PC-9 (cell line): Measurements from ENCODE around the gene SH3BGR. TPM values are rescaled to one million over a fixed set of nuclear protein-coding genes. Genes with fewer than 3 reads are reported as not detected.

Experiments
- BruUV-seq: library from RNA; stranded (reverse); fragments of 400-500 nt; replicated peaks from 2 replicates; lab custom pipeline; 2021; lab: Mats Ljungman, UMichigan
- CTCF ChIA-PET: fragments of 300-600 bp; sonication (Branson Sonifier 250); formaldehyde crosslinking; loops from one replicate; lab custom pipeline; 2022; ENCODE audit warnings: antibody characterized with exemption; lab: Charles Lee
- POLR2A ChIA-PET: fragments of 300-600 bp; sonication (Branson Sonifier 250); formaldehyde crosslinking; loops from one replicate; lab custom pipeline; 2022; ENCODE audit warnings: antibody characterized with exemption; ENCODE audit not compliant: unreplicated experiment; lab: Charles Lee
- DNase-seq, 2 experiments: peaks; one replicate each; pipeline versions ENCODE4 v3.0.0 to v3.0.0-alpha.2; 2015 to 2022; ENCODE audit warnings: mixed read lengths in 1 of 2
- H2AFZ ChIP-seq: fragments of 200-600 bp; sonication (generic); 2 replicates; pipeline ENCODE4 v1.8.1; 2017; ENCODE audit warnings: antibody characterized with exemption
- H3F3A ChIP-seq: fragments of 200-600 bp; sonication (generic); 2 replicates; pipeline ENCODE4 v1.8.1; 2017; ENCODE audit warnings: antibody characterized with exemption, mild to moderate bottlenecking, low read depth; ENCODE audit not compliant: insufficient read depth
- H3K27ac ChIP-seq: fragments of 200-600 bp; sonication (generic); 2 replicates; pipeline ENCODE4 v1.6.1; 2016; ENCODE audit warnings: mixed run types
- H3K27me3 ChIP-seq: fragments of 200-600 bp; sonication (generic); 2 replicates; pipeline ENCODE4 v1.6.1; 2016; ENCODE audit warnings: low read depth, mixed run types; ENCODE audit not compliant: insufficient read depth
- H3K36me3 ChIP-seq: fragments of 200-600 bp; sonication (generic); 2 replicates; pipeline ENCODE4 v1.6.1; 2016; ENCODE audit warnings: low read depth, mixed run types
- H3K4me1 ChIP-seq: fragments of 200-600 bp; sonication (generic); replicated peaks from 2 replicates; pipeline ENCODE4 v1.6.1; 2016; ENCODE audit warnings: mixed run types; ENCODE audit not compliant: insufficient read depth
- H3K4me2 ChIP-seq: fragments of 200-600 bp; sonication (generic); 2 replicates; pipeline ENCODE4 v1.6.1; 2017; ENCODE audit warnings: mixed run types
- H3K4me3 ChIP-seq: fragments of 200-600 bp; sonication (generic); 2 replicates; pipeline ENCODE4 v1.6.1; 2016; ENCODE audit warnings: mixed run types
- H3K79me2 ChIP-seq: fragments of 200-600 bp; sonication (generic); 2 replicates; pipeline ENCODE4 v1.6.1; 2017; ENCODE audit warnings: low read depth, mixed run types
- H3K9me2 ChIP-seq: fragments of 200-600 bp; sonication (generic); 2 replicates; pipeline ENCODE4 v1.8.1; 2017; ENCODE audit warnings: mild to moderate bottlenecking; ENCODE audit not compliant: insufficient read depth
- H3K9me3 ChIP-seq: fragments of 200-600 bp; sonication (generic); 2 replicates; pipeline ENCODE4 v1.8.1; 2016; ENCODE audit warnings: low read depth; ENCODE audit not compliant: insufficient read depth
- H4K20me1 ChIP-seq: fragments of 200-600 bp; sonication (generic); 2 replicates; pipeline ENCODE4 v1.8.1; 2017; ENCODE audit not compliant: insufficient read depth
- CTCF ChIP-seq: fragments of 200-600 bp; sonication (generic); conservative IDR thresholded peaks from 2 replicates; pipeline ENCODE4 v1.6.1; 2017; ENCODE audit warnings: mixed run types, antibody characterized with exemption, mild to moderate bottlenecking, moderate library complexity
- EZH2 ChIP-seq: fragments of 200-600 bp; sonication (generic); IDR thresholded peaks from 2 replicates; pipeline ENCODE4 v1.8.0; 2017; ENCODE audit warnings: antibody characterized with exemption, low read depth
- intact Hi-C: fragments of 100-400 bp; cut with micrococcal nuclease; formaldehyde crosslinking; loops from one replicate; pipeline ENCODE4 v1.10.0; 2022; ENCODE audit not compliant: unreplicated experiment
- total RNA-seq: library from RNA; stranded (reverse); gene quantifications from 2 replicates; pipeline ENCODE4 v1.2.3, GENCODE V29; 2021

The SH3BGR gene
- total RNA-seq, 1 experiment from 2014 or later = 4.5 TPM

- Histone ChIP-seq H3K4me2 (no peak overlapping the region), H3K36me3 (no peaks in the 10 kb centered on the region), H3K79me2 (no peaks in the 10 kb centered on the region), H4K20me1 (no peaks in the 10 kb centered on the region), H3K4me3 (no peak overlapping the region), H3K4me1 (no peaks in the 10 kb centered on the region), H3F3A (no peaks in the 10 kb centered on the region), H3K27ac (no peak overlapping the region), H3K9me2 (no peaks in the 10 kb centered on the region), H3K27me3 (peaks cover 27% of the 10 kb centered on the region), H3K9me3 (no peaks in the 10 kb centered on the region), H2AFZ (no peak overlapping the region)
- CTCF ChIA-PET = no interaction called here
- intact Hi-C loops = no loop called here
- DNase-seq = no peak
- TF ChIP-seq CTCF (no peak), EZH2 (no peak)
- no TSS peak for BruUV-seq
- POLR2A ChIA-PET = no interaction called here
Observed at GRCh38 chr21:39529026-39529425, 77.3 kb downstream of the SH3BGR start.

- H2AFZ ChIP-seq = no peak overlapping the region
- ChIA-PET CTCF (no interaction called here), POLR2A (no interaction called here)
- H3K4me3 ChIP-seq = no peak overlapping the region
- peaks cover 20% of the 10 kb centered on the region for H3K27me3 ChIP-seq
- BruUV-seq = no TSS peak
- H4K20me1 ChIP-seq = no peaks in the 10 kb centered on the region
- TF ChIP-seq EZH2 (no peak), CTCF (no peak)
- H3K27ac ChIP-seq = no peak overlapping the region
- H3K36me3 ChIP-seq = no peaks in the 10 kb centered on the region
- intact Hi-C loops = no loop called here
- H3K4me2 ChIP-seq = no peak overlapping the region
- H3K4me1 ChIP-seq = no peaks in the 10 kb centered on the region
- H3K9me3 ChIP-seq = no peaks in the 10 kb centered on the region
- H3F3A ChIP-seq = no peaks in the 10 kb centered on the region
- H3K79me2 ChIP-seq = no peaks in the 10 kb centered on the region
- no peaks in the 10 kb centered on the region for H3K9me2 ChIP-seq
- DNase-seq = no peak
Observed at GRCh38 chr21:39531064-39531463, 79.3 kb downstream of the SH3BGR start.

GRCh38 chr21:39531840-39532239, 80.1 kb downstream of the SH3BGR start:
- DNase-seq = no peak
- intact Hi-C loops = no loop called here
- Histone ChIP-seq H3K27me3 (peaks cover 17% of the 10 kb centered on the region), H3K27ac (no peak overlapping the region), H3K79me2 (no peaks in the 10 kb centered on the region), H3F3A (no peaks in the 10 kb centered on the region), H4K20me1 (no peaks in the 10 kb centered on the region), H3K36me3 (no peaks in the 10 kb centered on the region), H3K4me1 (no peaks in the 10 kb centered on the region), H3K4me2 (no peak overlapping the region), H2AFZ (no peak overlapping the region), H3K4me3 (no peak overlapping the region), H3K9me3 (no peaks in the 10 kb centered on the region), H3K9me2 (no peaks in the 10 kb centered on the region)
- no peak for TF ChIP-seq EZH2
- no peak for TF ChIP-seq CTCF
- POLR2A ChIA-PET = no interaction called here
- CTCF ChIA-PET = no interaction called here
- no TSS peak for BruUV-seq
